RWPE1 (cell line): ENCODE data around the gene ACSF3.

Experiments
- CTCF ChIA-PET: fragments of 350-600 bp; sonication (Branson Sonifier 250); formaldehyde crosslinking; extraction: SDS; loops from one replicate; lab custom pipeline; 2021; lab: Yijun Ruan, JAX
- POLR2A ChIA-PET: fragments of 400-600 bp; formaldehyde crosslinking; extraction: SDS; loops from one replicate; lab custom pipeline; 2020; ENCODE audit warnings: antibody characterized with exemption; ENCODE audit not compliant: low non-redundant PET; lab: Yijun Ruan, JAX
- DNase-seq: peaks from one replicate; pipeline ENCODE4 v3.0.0; 2012; ENCODE audit warnings: low spot score
- H3K27ac ChIP-seq: fragments of 450-650 bp; 2 replicates; pipeline ENCODE4 v1.5.1; 2017
- CTCF ChIP-seq: fragments of 450-650 bp; conservative IDR thresholded peaks from 2 replicates; pipeline ENCODE4 v1.5.1; 2017; ENCODE audit warnings: low read depth, mild to moderate bottlenecking

The ACSF3 gene

GRCh38 chr16:89084814-89085612, 8.6 kb upstream of the ACSF3 start:
- POLR2A ChIA-PET: no interaction called here
- CTCF ChIA-PET: no interaction called here
- no peak for TF ChIP-seq CTCF
- no peak for DNase-seq
- no peak overlapping the region for H3K27ac ChIP-seq

GRCh38 chr16:89085755-89086154, 7.9 kb upstream of the ACSF3 start:
- no peak for DNase-seq
- ChIA-PET CTCF (no interaction called here), POLR2A (no interaction called here)
- no peak overlapping the region for H3K27ac ChIP-seq
- TF ChIP-seq CTCF: no peak

- no peak for DNase-seq
- no peak overlapping the region for H3K27ac ChIP-seq
- POLR2A ChIA-PET: no interaction called here
- CTCF ChIA-PET: interaction anchor here (0.6 kb wide), 2 partner anchors 20 to 31 kb away, joined by 3 to 4 read pairs; no protein-coding TSS in a partner anchor
- TF ChIP-seq CTCF: no peak
These were observed 5.6 kb upstream of the ACSF3 start for GRCh38 chr16:89087922-89088497.

- POLR2A ChIA-PET: no interaction called here
- no peak for TF ChIP-seq CTCF
- no peak overlapping the region for H3K27ac ChIP-seq
- no peak for DNase-seq
- CTCF ChIA-PET: no interaction called here
These were observed 4.5 kb upstream of the ACSF3 start for GRCh38 chr16:89089120-89089519.

GRCh38 chr16:89090182-89090630, 3.4 kb upstream of the ACSF3 start:
- no peak overlapping the region for H3K27ac ChIP-seq
- no peak for TF ChIP-seq CTCF
- DNase-seq: no peak
- ChIA-PET CTCF (interaction anchor here (0.6 kb wide), 2 partner anchors 41 to 209 kb away, joined by 3 read pairs; no protein-coding TSS in a partner anchor), POLR2A (no interaction called here)

GRCh38 chr16:89090669-89091426, 2.8 kb upstream of the ACSF3 start:
- DNase-seq: no peak
- H3K27ac ChIP-seq: no peak overlapping the region
- no peak for TF ChIP-seq CTCF
- POLR2A ChIA-PET: no interaction called here
- CTCF ChIA-PET: interaction anchor here (0.6 kb wide), 2 partner anchors 40 to 160 kb away, joined by 3 read pairs; no protein-coding TSS in a partner anchor
